SK-N-DZ (cell line): ENCODE results near the gene ARHGEF4.

Experiments
- DNase-seq: peaks from one replicate; pipeline ENCODE4 v3.0.0-alpha.2; 2015; ENCODE audit warnings: low spot score

The ARHGEF4 gene

GRCh38 chr2:131009713-131010475 is 173.2 kb downstream of the ARHGEF4 start:
- no peak for DNase-seq

DNA sequence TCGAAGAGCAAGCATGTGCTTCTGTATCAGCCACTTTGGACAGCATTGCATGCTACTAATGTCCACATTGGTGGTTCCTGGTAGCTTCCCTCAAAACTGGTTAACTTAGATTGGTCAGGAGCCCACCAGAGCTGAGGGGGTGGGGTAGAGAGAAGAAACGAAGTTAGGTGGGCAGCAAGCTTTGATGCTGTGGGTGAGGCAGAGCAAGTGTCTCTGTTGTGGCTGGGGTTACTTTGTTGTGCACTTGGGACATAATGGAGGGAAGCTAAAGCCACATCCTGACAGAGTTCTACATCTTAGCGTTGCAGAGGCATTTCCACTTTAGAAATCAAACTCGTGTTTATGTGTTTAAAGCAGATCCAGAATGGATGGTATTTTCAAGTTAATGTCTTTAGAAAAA is 173.9 kb downstream of the ARHGEF4 start:
- DNase-seq = no peak

DNA sequence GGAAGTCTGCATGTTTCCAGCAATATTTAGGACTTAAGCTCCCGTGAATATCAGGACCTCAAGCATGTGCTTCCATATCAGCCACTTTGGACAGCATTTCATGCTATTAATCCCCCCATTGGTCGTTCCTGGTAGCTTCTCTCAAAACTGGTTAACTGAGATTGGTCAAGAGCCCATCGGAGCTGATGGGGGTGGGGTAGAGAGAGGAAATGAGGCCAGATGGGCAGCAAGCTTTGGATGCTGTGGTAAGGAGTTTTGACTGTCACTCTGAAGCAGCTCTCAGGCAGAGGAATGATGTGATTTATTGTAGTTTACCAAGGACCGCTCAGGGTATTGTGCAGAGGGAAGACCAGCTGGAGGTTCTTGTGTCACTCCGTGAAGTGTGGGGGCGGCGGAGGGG is 174.8 kb downstream of the ARHGEF4 start:
- no peak for DNase-seq

GRCh38 chr2:131014141-131014540 is 177.4 kb downstream of the ARHGEF4 start:
- no peak for DNase-seq

DNA sequence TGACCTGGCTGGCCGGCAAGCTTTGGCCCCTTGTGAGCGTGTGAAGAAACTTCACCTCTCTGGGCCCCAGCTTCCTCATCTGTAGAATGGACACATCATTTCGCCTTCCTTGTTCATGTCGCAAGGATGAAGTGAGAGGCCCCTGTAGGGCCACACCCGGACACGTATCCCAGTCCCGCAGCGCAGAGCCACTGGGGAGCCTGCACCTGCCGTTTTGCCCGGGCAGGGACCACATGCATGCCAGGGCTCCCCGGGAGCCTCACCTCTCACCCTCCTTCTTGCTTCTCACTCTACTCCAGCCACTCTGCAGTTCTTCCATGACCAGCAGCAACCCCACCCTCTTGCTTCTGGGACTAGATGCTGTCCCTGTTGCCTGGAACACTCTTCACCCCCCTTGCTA is 179.1 kb downstream of the ARHGEF4 start:
- no peak for DNase-seq

DNA sequence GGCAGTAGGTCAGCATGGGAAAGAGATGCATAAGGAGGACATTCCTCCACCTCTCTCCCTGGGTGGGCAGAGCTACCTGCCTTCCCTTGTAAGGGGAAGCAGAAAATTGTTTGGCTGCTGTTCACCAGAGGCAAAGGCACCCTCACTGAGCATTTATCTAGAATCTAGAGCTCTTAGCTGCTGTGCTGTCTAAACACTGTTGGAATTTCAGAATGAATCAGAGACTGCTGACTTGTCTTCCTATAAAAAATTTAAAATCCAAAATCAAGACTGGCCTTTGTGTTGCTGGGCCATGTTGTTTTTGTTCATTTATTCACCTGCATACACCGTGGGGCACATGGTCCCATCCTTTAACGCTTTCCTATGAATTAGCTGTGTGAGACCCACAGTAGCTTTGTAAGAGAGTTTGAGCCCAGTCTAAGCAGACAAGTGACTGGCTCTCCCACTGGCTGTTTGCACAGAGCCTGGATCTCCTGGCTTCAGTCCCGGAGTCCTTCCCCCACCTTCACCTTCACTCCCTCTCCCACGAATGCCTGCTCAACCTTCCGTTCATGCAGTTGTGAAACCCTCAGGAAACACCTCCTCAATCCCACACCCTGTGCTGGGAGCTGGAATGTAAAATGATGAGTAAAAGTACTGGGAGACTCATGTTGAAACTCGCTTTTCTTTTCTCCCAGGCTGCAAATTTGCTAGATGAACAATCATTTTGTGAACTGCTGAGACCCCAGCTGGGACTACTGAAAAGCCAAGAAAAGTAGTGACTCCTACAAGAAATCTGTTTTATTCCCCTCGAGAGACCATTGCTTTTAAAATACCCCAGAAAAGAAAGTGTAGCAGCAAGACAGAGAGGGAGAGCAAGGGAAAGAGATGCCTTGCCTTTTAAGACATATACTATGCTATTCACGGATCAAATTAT is 180.4 kb downstream of the ARHGEF4 start:
- DNase-seq = no peak

DNA sequence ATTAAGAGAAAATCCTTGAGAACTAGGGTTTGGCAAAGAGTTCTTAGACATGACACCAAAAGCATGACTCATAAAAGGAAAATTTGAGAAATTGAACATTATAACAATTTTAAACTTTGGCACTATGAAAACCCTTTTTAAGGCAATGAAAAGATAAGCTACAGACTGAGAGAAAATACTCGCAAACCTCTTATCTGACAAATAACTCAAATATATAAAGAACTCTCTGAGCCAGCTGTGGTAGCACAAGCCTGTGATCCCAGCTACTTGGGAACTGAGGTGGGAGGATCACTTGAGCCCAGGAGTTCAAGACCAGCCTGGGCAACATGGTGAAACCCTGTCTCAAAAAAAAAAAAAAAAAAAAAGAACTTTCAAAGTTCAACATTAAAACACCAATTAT is 186.0 kb downstream of the ARHGEF4 start:
- DNase-seq = no peak

GRCh38 chr2:131023758-131024157 is 187.0 kb downstream of the ARHGEF4 start:
- no peak for DNase-seq

GRCh38 chr2:131026919-131027318 is 190.2 kb downstream of the ARHGEF4 start:
- no peak for DNase-seq

GRCh38 chr2:131027566-131028528 is 191.1 kb downstream of the ARHGEF4 start:
- no peak for DNase-seq

DNA sequence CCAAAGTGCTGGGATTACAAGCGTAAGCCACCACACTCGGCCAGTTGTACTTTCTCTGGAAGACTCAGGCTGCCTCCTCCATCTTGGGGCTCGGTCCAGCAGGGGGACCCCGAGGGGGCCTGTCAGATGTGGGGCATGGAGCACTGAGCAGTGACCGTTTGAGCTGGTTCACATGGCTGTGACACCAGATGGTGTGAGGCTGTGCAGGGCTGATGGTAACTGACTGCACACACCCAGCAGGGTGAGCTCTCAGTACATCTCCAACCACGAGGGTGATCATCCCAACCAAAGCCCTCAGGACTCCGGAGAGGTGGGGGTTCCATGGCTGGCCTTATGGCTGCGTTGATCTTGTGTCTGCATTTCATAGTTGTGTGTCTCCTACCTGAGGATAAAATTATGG is 193.1 kb downstream of the ARHGEF4 start:
- no peak for DNase-seq

DNA sequence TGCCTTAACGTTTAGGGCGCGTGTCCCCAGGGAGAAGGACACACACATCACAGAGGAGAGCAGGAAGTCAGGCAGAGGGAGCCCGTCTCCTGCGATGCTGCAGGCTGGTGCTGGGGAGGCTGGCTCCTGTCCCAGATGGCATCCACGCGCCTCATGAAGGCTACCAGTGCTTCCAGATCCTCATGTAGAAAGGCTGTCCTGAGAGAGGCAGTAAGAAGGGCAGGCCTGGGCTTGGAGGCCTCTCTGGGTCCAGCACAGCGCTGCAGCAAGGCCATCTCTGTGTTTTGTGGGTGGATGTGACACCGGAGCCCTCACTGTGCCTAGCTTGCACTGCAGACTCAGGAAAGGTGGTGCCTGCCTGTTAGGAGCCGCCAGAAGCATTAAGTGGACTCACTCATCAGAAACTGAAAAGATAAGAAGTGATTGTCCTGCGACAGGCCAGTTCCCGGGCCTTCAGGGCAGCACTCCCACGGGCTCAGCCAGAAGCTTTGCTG is 193.8 kb downstream of the ARHGEF4 start:
- no peak for DNase-seq

GRCh38 chr2:131031431-131031841 is 194.7 kb downstream of the ARHGEF4 start:
- no peak for DNase-seq

- peak; percentile 46 for DNase-seq
These were observed 195.2 kb downstream of the ARHGEF4 start for GRCh38 chr2:131031875-131032274.

GRCh38 chr2:131032393-131032836 is 195.7 kb downstream of the ARHGEF4 start:
- DNase-seq = no peak

- DNase-seq = no peak
These were observed 197.0 kb downstream of the ARHGEF4 start for GRCh38 chr2:131033786-131034121.

- no peak for DNase-seq
These were observed 197.7 kb downstream of the ARHGEF4 start for GRCh38 chr2:131034122-131035051.

DNA sequence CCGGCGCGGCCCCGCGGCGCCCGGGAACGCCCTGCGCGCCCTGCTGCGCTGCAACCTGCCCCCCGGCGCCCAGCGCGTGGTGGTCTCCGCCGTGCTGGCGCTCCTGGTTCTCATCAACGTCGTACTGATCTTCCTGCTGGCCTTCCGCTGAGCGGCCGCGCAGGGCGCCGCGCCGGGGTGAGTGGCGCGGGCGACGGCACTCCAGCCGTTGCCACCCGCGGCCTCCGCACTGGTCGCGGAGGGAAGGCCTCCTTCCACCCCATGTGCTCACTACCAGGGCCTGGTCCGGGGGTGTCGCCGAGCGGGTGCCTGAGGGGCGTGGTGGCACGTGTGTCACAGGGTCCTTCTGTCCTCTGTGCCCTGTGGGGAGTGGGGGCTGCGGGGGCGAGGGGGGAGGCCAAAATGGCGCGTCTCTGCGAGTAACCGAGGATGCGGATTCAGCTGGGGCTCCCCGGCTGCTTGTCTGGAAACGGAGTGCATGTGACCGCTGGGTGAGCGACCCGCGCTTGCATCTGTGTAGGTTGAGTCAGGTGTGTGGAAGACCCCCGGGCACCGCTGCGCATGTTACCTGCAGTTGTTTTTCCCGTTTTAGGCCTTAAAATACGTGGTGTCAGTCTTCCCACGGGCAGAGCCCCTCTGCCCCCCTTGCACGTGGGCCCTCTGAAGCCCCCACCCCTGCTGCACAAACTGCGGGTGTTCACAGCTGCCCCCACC is 198.6 kb downstream of the ARHGEF4 start:
- DNase-seq = no peak

DNA sequence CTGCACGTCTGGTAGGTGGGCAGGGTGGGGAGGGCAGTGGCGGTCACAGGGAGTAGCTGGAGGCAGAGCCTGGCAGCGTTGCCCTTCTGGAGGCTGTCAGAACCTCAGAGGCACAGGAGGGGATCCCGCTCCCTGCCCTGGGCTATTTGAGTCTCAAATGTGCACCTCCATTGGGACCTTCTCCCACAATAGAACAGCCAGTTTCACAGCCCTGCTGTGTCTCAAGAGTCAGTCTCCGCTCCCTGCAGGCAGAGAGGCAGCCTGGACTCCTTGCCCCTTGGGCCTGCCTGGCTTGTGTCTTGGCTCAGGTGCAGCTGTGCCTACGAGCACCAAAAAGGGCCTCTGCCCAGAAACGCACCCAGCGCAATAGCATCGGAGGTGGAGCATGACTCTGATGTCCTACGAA is 199.1 kb downstream of the ARHGEF4 start:
- DNase-seq = no peak

DNA sequence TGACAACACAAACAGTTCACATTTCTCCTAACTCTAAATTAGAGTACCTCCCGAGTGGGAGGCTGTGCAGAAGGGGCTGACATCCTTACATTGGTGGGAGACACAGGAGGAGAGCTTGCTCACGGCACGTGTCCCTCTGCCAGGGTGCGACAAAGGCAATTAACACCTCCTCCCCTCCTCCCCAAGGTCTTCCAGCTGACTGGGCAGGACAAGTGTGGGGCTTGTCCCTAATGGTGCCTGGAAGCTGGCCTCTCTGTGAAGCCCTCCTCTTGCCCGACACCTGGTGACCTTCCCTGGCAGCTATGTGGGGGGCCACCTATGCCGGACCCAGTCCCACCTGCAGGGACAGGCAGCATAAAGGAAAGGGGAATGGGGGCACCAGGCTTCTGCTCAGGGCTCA is 199.6 kb downstream of the ARHGEF4 start:
- DNase-seq = no peak
